H54 (cell line): ENCODE measurements around the gene PLEKHB1.
A peak's percentile ranks its signal among the peaks of the same experiment; 100 is the strongest.

ENCODE experiments used
- DNase-seq: peaks from one replicate; pipeline ENCODE4 v3.0.0; 2011; ENCODE audit warnings: low spot score, mixed read lengths; ENCODE audit not compliant: insufficient read length
- FAIRE-seq: peaks from 3 replicates; lab custom pipeline; 2011; peaks lifted over from hg19 to GRCh38; lab: Jason Lieb, UNC
- POLR2A ChIP-seq: IDR thresholded peaks from 2 replicates; pipeline ENCODE4 v1.6.1; 2011; ENCODE audit warnings: low read depth, mild to moderate bottlenecking, low read length

Gene PLEKHB1

GRCh38 chr11:73652856-73653559 lies 6.6 kb downstream of the PLEKHB1 start:
- no peak for FAIRE-seq
- DNase-seq = no peak

GRCh38 chr11:73653996-73654395 lies 7.6 kb downstream of the PLEKHB1 start:
- FAIRE-seq = no peak
- TF ChIP-seq POLR2A = no peak
- no peak for DNase-seq

More at GRCh38 chr11:73652856-73653559, 6.6 kb downstream of the PLEKHB1 start:
- no peak for TF ChIP-seq POLR2A

- no peak for DNase-seq
- FAIRE-seq = no peak
- TF ChIP-seq POLR2A = no peak
Measured at GRCh38 chr11:73654482-73655021, 8.2 kb downstream of the PLEKHB1 start.

GRCh38 chr11:73655686-73656085 lies 9.3 kb downstream of the PLEKHB1 start:
- no peak for FAIRE-seq
- DNase-seq = no peak
- TF ChIP-seq POLR2A = no peak

- TF ChIP-seq POLR2A = no peak
- no peak for FAIRE-seq
- DNase-seq = no peak
Measured at GRCh38 chr11:73656985-73657384, 10.6 kb downstream of the PLEKHB1 start.

- no peak for TF ChIP-seq POLR2A
- FAIRE-seq (no peak), DNase-seq (no peak)
Measured at GRCh38 chr11:73659961-73660360, 13.6 kb downstream of the PLEKHB1 start.

GRCh38 chr11:73660497-73661034 lies 14.2 kb downstream of the PLEKHB1 start:
- no peak for DNase-seq
- no peak for FAIRE-seq
- no peak for TF ChIP-seq POLR2A

- DNase-seq (peak; percentile 97), FAIRE-seq (no peak)
- TF ChIP-seq POLR2A = no peak
Measured at GRCh38 chr11:73661035-73661628, 14.8 kb downstream of the PLEKHB1 start.

- DNase-seq (no peak), FAIRE-seq (no peak)
- TF ChIP-seq POLR2A = no peak
Measured at GRCh38 chr11:73662445-73663157, 16.2 kb downstream of the PLEKHB1 start.

- no peak for TF ChIP-seq POLR2A
- FAIRE-seq (no peak), DNase-seq (no peak)
Measured at GRCh38 chr11:73663604-73664495, 17.5 kb downstream of the PLEKHB1 start.

GRCh38 chr11:73664877-73665276 lies 18.5 kb downstream of the PLEKHB1 start:
- DNase-seq = no peak

GRCh38 chr11:73667891-73668290 lies 21.5 kb downstream of the PLEKHB1 start:
- FAIRE-seq = no peak

More at GRCh38 chr11:73664877-73665276, 18.5 kb downstream of the PLEKHB1 start:
- TF ChIP-seq POLR2A = no peak
- FAIRE-seq = no peak

GRCh38 chr11:73670808-73671207 lies 24.4 kb downstream of the PLEKHB1 start:
- DNase-seq (no peak), FAIRE-seq (no peak)
- TF ChIP-seq POLR2A = no peak

More at GRCh38 chr11:73667891-73668290, 21.5 kb downstream of the PLEKHB1 start:
- no peak for TF ChIP-seq POLR2A
- no peak for DNase-seq
